Measurements from ENCODE around the gene NCOR1. TPM values are rescaled to one million over a fixed set of nuclear protein-coding genes. Genes with fewer than 3 reads are reported as not detected.

Gene NCOR1
- total and polyA plus RNA-seq, 2 of the 8 experiments (the other 6 are each of a cell fraction or from before 2014, with no cell fraction given): 65.4 to 142 TPM

- no peak overlapping the region for H3K4me2 ChIP-seq (ENCODE audit: insufficient read depth in 1 of 2, low read depth in 2 of 2, low read length in 2 of 2)
- no peak overlapping the region for H2BK15ac ChIP-seq (ENCODE audit: low read length)
- no peak overlapping the region for H2AK5ac ChIP-seq (ENCODE audit: low read depth, low read length)
- H2AFZ ChIP-seq (ENCODE audit: low read length): no peak overlapping the region
- no peak overlapping the region for H2BK12ac ChIP-seq (ENCODE audit: low read depth, low read length)
- no peaks in the 10 kb centered on the region for H3K9me3 ChIP-seq (ENCODE audit: insufficient read depth in 2 of 2, low read depth in 1 of 2, low read length in 1 of 2)
- H3K4me3 ChIP-seq (ENCODE audit: extremely low read depth in 1 of 4, insufficient read depth in 2 of 4, low read depth in 3 of 4, low read length in 4 of 4): no peak overlapping the region
- no peak overlapping the region for H2BK120ac ChIP-seq (replicated peaks; ENCODE audit: low read depth, low read length)
- 96% methylated on average over 1 of the region's 1 CpG; no CpG with 5 or more reads in 1 of the 2 experiments for WGBS, 2 experiments (ENCODE audit: extremely low coverage in 1 of 2, insufficient coverage in 1 of 2, insufficient read length in 1 of 2, insufficient replicate concordance in 2 of 2, low coverage in 1 of 2, low lambda C conversion rate in 2 of 2, missing lambda C conversion rate in 1 of 2)
- H3K27me3 ChIP-seq (replicated peaks in 1 of 4; ENCODE audit: control insufficient read depth in 3 of 4, extremely low read depth in 1 of 4, insufficient read depth in 3 of 4, low read length in 3 of 4): no peaks in the 10 kb centered on the region
- no peak overlapping the region for H3K4ac ChIP-seq (replicated peaks; ENCODE audit: insufficient read length, low read depth, low read length)
- no peak overlapping the region for H3K14ac ChIP-seq (ENCODE audit: insufficient read length)
- no peak overlapping the region for H4K5ac ChIP-seq (ENCODE audit: insufficient read length, low read depth, low read length)
- H2BK5ac ChIP-seq (ENCODE audit: low read depth, low read length): no peak overlapping the region
- peaks cover 5 to 69% (median 46%) of the 10 kb centered on the region in 4 experiments for H3K36me3 ChIP-seq (ENCODE audit: control insufficient read depth in 2 of 4, insufficient read depth in 4 of 4, low read length in 3 of 4)
- no peak overlapping the region for H3K27ac ChIP-seq (ENCODE audit: low read depth, low read length)
- ChIA-PET CTCF (ENCODE audit: partially characterized antibody) (interaction anchor here (0.6 kb wide), 1 partner anchor 139 kb away, joined by 3 read pairs; no protein-coding TSS in a partner anchor), POLR2A (ENCODE audit: partially characterized antibody) (interaction anchor here (1.0 to 2.6 kb wide), 3 partner anchors 8 to 12 kb away, joined by 3 to 6 read pairs (median 3); no protein-coding TSS in a partner anchor)
- H3K79me2 ChIP-seq (ENCODE audit: control insufficient read depth in 1 of 2, insufficient read depth in 2 of 2, low read length in 2 of 2): peaks cover 0 to 9% of the 10 kb centered on the region in 2 experiments; a peak in 2 of 4 replicates
- no peak overlapping the region for H4K8ac ChIP-seq (ENCODE audit: extremely low read depth, insufficient read depth, low read length)
- peaks cover 6 to 7% of the 10 kb centered on the region in 2 experiments for H4K20me1 ChIP-seq (replicated peaks in 1 of 2; ENCODE audit: control insufficient read depth in 1 of 2, insufficient read depth in 2 of 2, low read length in 2 of 2)
- H3K79me1 ChIP-seq (ENCODE audit: low read depth, low read length): no peaks in the 10 kb centered on the region; the same call in 1 of the 2 replicates
- no peak overlapping the region for H3K9ac ChIP-seq (replicated peaks in 1 of 4; ENCODE audit: extremely low read depth in 1 of 4, low read depth in 3 of 4, low read length in 3 of 4)
- no peaks in the 10 kb centered on the region for H3K23me2 ChIP-seq (ENCODE audit: low read depth, low read length)
- H3K4me1 ChIP-seq (replicated peaks in 1 of 4; ENCODE audit: control insufficient read depth in 3 of 4, insufficient read depth in 4 of 4, low read length in 3 of 4): no peaks in the 10 kb centered on the region
- no peak overlapping the region for H4K91ac ChIP-seq (replicated peaks; ENCODE audit: insufficient read length, low read length)
- no peak for FAIRE-seq
- DNase-seq (ENCODE audit: low read depth in 1 of 2, low spot score in 2 of 2): no peak
- no peak overlapping the region for H3K18ac ChIP-seq (ENCODE audit: extremely low read depth, low read length)
- H3K23ac ChIP-seq (ENCODE audit: insufficient read length): no peak overlapping the region
- H3K56ac ChIP-seq (replicated peaks; ENCODE audit: insufficient read length, low read depth, low read length): no peak overlapping the region
- H2BK20ac ChIP-seq (ENCODE audit: low read length): no peak overlapping the region
- TF ChIP-seq ASH2L (IDR thresholded peaks at IDR 0.05; ENCODE audit: low read length): no peak
- no peak for TF ChIP-seq SP2 (IDR thresholded peaks at IDR 0.05; ENCODE audit: low read length)
- TF ChIP-seq SIN3A (conservative IDR thresholded peaks at IDR 0.05 in 1 of 2, IDR thresholded peaks at IDR 0.05 in 1 of 2; ENCODE audit: low read depth in 1 of 2, low read length in 2 of 2): no peak
- no peak for TF ChIP-seq RXRA (IDR thresholded peaks at IDR 0.05; ENCODE audit: insufficient read depth, low read depth, low read length)
- no peak for TF ChIP-seq POLR2AphosphoS5 (IDR thresholded peaks at IDR 0.05; ENCODE audit: low read depth, low read length)
- TF ChIP-seq CHD1 (IDR thresholded peaks at IDR 0.05; ENCODE audit: low read depth, low read length): no peak
- TF ChIP-seq HDAC6 (IDR thresholded peaks at IDR 0.05; ENCODE audit: low read depth, low read length): no peak
- TF ChIP-seq SRF (IDR thresholded peaks at IDR 0.05; ENCODE audit: low read depth, low read length): no peak
These were observed 190.1 kb downstream of the NCOR1 start for GRCh38 chr17:16025202-16025601.
